ENCODE results near the gene HSBP1. TPM values are rescaled to one million over a fixed set of nuclear protein-coding genes. Genes with fewer than 3 reads are reported as not detected.

Gene HSBP1
- total and polyA plus RNA-seq, 2 of the 13 experiments (the other 11 are each of a cell fraction or from before 2014, with no cell fraction given), result 249 to 292 TPM

DNA sequence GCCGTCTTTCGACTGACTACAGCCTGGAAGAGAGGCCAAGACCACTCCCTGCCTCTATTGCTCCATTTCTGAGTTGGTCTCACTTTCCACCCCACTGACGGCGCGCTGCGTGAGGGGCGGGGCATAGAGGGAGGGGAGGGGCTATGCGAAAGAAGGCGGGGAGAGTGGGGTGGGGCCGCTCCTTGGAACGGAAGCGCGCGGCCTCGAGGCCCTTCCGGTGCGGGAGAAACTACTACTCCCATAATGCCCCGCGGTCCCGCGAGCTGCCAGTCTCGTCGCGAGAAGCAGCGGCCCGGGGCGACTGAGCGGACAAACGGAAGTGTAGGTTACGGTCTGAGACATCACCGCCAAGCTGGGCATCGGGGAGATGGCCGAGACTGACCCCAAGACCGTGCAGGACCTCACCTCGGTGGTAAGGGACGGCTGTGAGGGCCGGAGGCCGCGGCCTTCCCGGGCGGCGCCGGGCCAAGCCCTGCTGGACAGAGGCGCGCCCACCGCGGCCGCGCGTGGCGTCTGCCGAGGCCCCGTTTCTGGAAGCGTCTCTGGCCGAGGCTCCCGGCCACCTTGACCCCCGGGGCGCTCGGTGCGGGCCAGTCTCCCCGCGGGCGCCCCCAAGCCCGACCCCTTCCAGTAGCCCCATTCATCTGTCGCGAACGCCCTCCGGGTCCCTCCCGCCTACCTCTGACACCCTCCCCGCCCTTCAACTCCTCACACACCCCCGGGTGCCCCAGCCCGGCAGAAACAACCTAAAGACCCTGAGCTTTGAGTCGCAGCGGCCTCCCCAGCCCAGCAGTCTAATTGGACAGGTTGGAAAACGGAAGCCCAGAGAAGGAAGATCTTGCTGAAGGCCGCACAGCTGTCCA, at the start of gene HSBP1 (continued):
- no peak for TF ChIP-seq ZBTB10 (CRISPR knock-in tag; IDR thresholded peaks at IDR 0.05; ENCODE audit: borderline replicate concordance)
- TF ChIP-seq HNRNPLL (IDR thresholded peaks at IDR 0.05; ENCODE audit: low read depth, low read length, poor library complexity, severe bottlenecking), result peak; percentile 57
- no peak for TF ChIP-seq ZNF644 (CRISPR knock-in tag; IDR thresholded peaks at IDR 0.05; ENCODE audit: low read depth)
- no peak for TF ChIP-seq MIER3 (CRISPR knock-in tag; IDR thresholded peaks at IDR 0.05; ENCODE audit: borderline replicate concordance)
- TF ChIP-seq ZNF292 (CRISPR knock-in tag; IDR thresholded peaks at IDR 0.05; ENCODE audit: borderline replicate concordance, low read depth), result no peak
- TF ChIP-seq TP53 (CRISPR knock-in tag; conservative IDR thresholded peaks at IDR 0.05), result no peak
- TF ChIP-seq FLYWCH1 (CRISPR knock-in tag; IDR thresholded peaks at IDR 0.05), result no peak
- no peak for TF ChIP-seq ZNF34 (CRISPR knock-in tag; IDR thresholded peaks at IDR 0.05; ENCODE audit: borderline replicate concordance)
- 0 out of 2 replicates have a peak, but pooled peaks have one; percentile 60 for TF ChIP-seq SATB2 (CRISPR knock-in tag; IDR thresholded peaks at IDR 0.05)
- TF ChIP-seq CREM (IDR thresholded peaks at IDR 0.05), result peak; percentile 73; the same call in 1 of the 2 replicates
- TF ChIP-seq CREM (CRISPR knock-in tag; IDR thresholded peaks at IDR 0.05), result no peak
- peak; percentile 50; the same call in 1 of the 2 replicates for TF ChIP-seq ZNF777 (CRISPR knock-in tag; IDR thresholded peaks at IDR 0.05)
- 0 out of 2 replicates have a peak, but pooled peaks have one; percentile 48 for TF ChIP-seq REXO4 (CRISPR knock-in tag; IDR thresholded peaks at IDR 0.05; ENCODE audit: borderline replicate concordance)
- TF ChIP-seq POLR2AphosphoS2 (IDR thresholded peaks at IDR 0.05; ENCODE audit: low read depth, low read length), result no peak
- TF ChIP-seq HNF1A (IDR thresholded peaks at IDR 0.05; ENCODE audit: low read depth), result no peak
- TF ChIP-seq HNF1A (CRISPR knock-in tag; IDR thresholded peaks at IDR 0.05; ENCODE audit: borderline replicate concordance), result peak; percentile 52; the same call in 1 of the 2 replicates
- no peak for TF ChIP-seq SNAPC4 (CRISPR knock-in tag; IDR thresholded peaks at IDR 0.05)
